Cardiac muscle cell (in vitro differentiated cells and primary cell): ENCODE measurements around the gene ZNF527. TPM values are rescaled to one million over a fixed set of nuclear protein-coding genes. Genes with fewer than 3 reads are reported as not detected.

Source experiments
- DNase-seq, 2 donors: peaks; one replicate each; pipeline versions ENCODE4 v3.0.0 to v3.0.0-alpha.2; 2010 to 2017; ENCODE audit warnings: low read depth in 1 of 2, low spot score in 1 of 2
- H3K27ac ChIP-seq: fragments of 200-600 bp; sonication (generic); 2 replicates; pipeline ENCODE4 v1.5.1; 2016
- H3K27me3 ChIP-seq: fragments of 200-600 bp; sonication (generic); 2 replicates; pipeline ENCODE4 v1.6.0; 2016; ENCODE audit warnings: control low read depth
- H3K36me3 ChIP-seq: fragments of 200-600 bp; sonication (generic); 2 replicates; pipeline ENCODE4 v1.5.1; 2016; ENCODE audit warnings: control low read depth
- H3K4me1 ChIP-seq: fragments of 200-600 bp; sonication (generic); 2 replicates; pipeline ENCODE4 v1.8.1; 2017; ENCODE audit warnings: low read depth, mild to moderate bottlenecking, mixed run types
- H3K4me3 ChIP-seq: fragments of 200-600 bp; sonication (generic); 2 replicates; pipeline ENCODE4 v1.5.1; 2016; ENCODE audit warnings: mild to moderate bottlenecking
- H3K9me3 ChIP-seq: fragments of 200-600 bp; sonication (generic); 2 replicates; pipeline ENCODE4 v1.5.1; 2017; ENCODE audit warnings: low read depth, mild to moderate bottlenecking, control low read depth
- polyA plus RNA-seq: library from polyadenylated mRNA; unstranded; fragments of >200 nt; fragmentation: Nextera tagmentation; extraction: Ambion mirVana; gene quantifications from 2 replicates; pipeline ENCODE4 v1.2.1, GENCODE V29; 2016
- total RNA-seq: library from RNA; depleted of rRNA; stranded (reverse); fragments of >200 nt; gene quantifications from 2 replicates; pipeline ENCODE4 v1.2.3, GENCODE V29; 2016
- TF ChIP-seq, protein P1 (sequence below): IDR thresholded peaks from 2 replicates; pipeline ENCODE4 v1.5.1; 2012; ENCODE audit warnings: low read depth, mild to moderate bottlenecking, low read length

ZNF527 gene
- total and polyA plus RNA-seq, 2 experiments from 2014 or later = 5.8 to 10.2 TPM

DNA sequence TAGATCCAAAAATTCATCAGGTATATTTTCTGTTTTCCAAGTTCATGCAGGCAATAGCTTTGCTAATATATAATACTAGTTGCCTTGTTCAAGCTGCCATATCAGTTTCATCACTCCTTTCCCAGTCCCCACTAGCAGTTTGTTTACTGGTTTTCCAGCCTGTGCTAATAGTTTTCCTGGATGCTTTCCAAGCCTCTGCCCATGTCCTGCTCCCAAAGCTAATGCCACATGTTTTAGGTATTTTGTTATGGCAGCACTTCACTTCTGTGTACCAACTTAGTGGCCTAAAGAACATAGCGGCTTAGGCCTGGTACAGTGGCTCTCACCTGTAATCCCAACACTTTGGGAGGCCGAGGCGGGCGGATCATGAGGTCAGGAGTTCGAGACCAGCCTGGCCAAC is 28.1 kb upstream of the ZNF527 start:
- DNase-seq = peak in 1 of 2 donors; percentile 22
- TF ChIP-seq, protein P1, sequence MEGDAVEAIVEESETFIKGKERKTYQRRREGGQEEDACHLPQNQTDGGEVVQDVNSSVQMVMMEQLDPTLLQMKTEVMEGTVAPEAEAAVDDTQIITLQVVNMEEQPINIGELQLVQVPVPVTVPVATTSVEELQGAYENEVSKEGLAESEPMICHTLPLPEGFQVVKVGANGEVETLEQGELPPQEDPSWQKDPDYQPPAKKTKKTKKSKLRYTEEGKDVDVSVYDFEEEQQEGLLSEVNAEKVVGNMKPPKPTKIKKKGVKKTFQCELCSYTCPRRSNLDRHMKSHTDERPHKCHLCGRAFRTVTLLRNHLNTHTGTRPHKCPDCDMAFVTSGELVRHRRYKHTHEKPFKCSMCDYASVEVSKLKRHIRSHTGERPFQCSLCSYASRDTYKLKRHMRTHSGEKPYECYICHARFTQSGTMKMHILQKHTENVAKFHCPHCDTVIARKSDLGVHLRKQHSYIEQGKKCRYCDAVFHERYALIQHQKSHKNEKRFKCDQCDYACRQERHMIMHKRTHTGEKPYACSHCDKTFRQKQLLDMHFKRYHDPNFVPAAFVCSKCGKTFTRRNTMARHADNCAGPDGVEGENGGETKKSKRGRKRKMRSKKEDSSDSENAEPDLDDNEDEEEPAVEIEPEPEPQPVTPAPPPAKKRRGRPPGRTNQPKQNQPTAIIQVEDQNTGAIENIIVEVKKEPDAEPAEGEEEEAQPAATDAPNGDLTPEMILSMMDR = no peak

DNA sequence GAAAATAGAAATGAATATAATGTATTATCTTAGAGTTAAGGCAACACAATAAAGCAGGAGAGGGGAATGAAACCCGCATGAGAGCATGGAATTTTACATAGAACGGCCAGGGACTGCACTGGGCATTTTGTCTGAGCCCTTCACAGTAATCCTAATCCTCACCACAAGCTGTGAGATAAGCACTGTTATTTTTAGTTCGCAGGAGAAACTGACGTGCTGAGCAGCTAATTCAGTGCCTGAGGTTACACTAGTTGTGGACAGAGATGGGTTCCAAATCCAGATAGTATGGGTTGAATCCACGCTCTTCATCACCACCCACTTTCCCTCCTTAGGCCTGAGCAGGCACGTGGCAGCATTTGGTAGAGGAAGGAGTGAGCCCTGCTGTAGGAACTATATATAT is 24.8 kb upstream of the ZNF527 start:
- no peaks in the 10 kb centered on the region for H3K9me3 ChIP-seq
- DNase-seq = peak in 1 of 2 donors; percentile 43

More for the DNA sequence above, 28.1 kb upstream of the ZNF527 start:
- no peaks in the 10 kb centered on the region for H3K27me3 ChIP-seq
- no peaks in the 10 kb centered on the region for H3K9me3 ChIP-seq
- no peak overlapping the region for H3K4me3 ChIP-seq
- H3K27ac ChIP-seq = no peak overlapping the region
- H3K4me1 ChIP-seq = peaks cover 9% of the 10 kb centered on the region
- H3K36me3 ChIP-seq = peaks cover 12% of the 10 kb centered on the region

DNA sequence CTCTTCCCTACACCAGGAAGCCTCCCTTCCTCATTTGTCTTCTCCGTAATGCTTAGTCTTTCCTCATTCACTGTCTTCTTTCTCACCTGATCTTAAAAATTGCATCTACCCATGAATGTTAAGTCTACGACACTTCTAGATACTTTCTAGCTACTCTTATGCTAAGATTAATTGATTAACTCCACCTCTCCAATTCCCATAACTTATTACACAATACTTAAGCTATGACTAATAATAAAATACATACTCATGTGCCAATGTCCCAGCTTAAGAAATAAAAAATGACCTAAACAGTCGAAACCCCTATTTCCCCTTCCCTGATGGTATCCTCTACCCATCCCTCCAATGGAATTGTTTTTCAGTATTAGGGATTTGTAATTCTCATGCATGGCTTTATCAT is 22.8 kb upstream of the ZNF527 start:
- Histone ChIP-seq H3K27me3 (no peaks in the 10 kb centered on the region), H3K27ac (no peak overlapping the region), H3K9me3 (no peaks in the 10 kb centered on the region), H3K4me3 (no peak overlapping the region), H3K36me3 (peaks cover 20% of the 10 kb centered on the region), H3K4me1 (peaks cover 9% of the 10 kb centered on the region)
- TF ChIP-seq, protein P1 = no peak
- no peak for DNase-seq

More for the DNA sequence above, 24.8 kb upstream of the ZNF527 start:
- Histone ChIP-seq H3K27me3 (no peaks in the 10 kb centered on the region), H3K27ac (peak overlapping the region; percentile 88), H3K4me1 (peaks cover 9% of the 10 kb centered on the region), H3K36me3 (peaks cover 14% of the 10 kb centered on the region), H3K4me3 (no peak overlapping the region)
- TF ChIP-seq, protein P1 = no peak

DNA sequence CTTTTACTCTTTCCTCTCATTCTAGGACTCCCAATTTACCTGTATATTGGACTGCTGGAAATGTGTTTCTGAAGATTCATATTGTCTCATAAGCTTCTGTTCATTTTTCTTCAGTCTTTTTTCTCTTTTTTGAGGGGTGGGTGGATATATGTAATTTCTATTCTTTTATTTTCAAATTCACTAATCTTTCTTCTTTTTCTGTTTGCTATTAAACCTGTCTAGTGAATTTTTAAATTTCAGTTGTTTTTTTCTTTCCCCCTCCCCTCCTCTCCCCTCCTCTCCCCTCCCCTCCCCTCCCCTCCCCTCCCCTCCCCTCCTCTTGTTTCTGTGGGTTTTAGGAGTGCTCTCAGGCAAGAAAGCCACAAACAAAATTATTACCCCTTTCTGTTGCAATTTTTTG is 16.9 kb upstream of the ZNF527 start:
- Histone ChIP-seq H3K9me3 (no peaks in the 10 kb centered on the region), H3K36me3 (peaks cover 19% of the 10 kb centered on the region), H3K4me3 (no peak overlapping the region), H3K27me3 (no peaks in the 10 kb centered on the region), H3K4me1 (no peaks in the 10 kb centered on the region), H3K27ac (no peak overlapping the region)
- no peak for DNase-seq
- TF ChIP-seq, protein P1 = no peak

- Histone ChIP-seq H3K27ac (no peak overlapping the region), H3K27me3 (no peaks in the 10 kb centered on the region), H3K4me1 (no peaks in the 10 kb centered on the region), H3K4me3 (no peak overlapping the region), H3K36me3 (peaks cover 29% of the 10 kb centered on the region), H3K9me3 (no peaks in the 10 kb centered on the region)
- TF ChIP-seq, protein P1 = no peak
- no peak for DNase-seq
These were observed 15.0 kb upstream of the ZNF527 start for GRCh38 chr19:37355901-37356300.

DNA sequence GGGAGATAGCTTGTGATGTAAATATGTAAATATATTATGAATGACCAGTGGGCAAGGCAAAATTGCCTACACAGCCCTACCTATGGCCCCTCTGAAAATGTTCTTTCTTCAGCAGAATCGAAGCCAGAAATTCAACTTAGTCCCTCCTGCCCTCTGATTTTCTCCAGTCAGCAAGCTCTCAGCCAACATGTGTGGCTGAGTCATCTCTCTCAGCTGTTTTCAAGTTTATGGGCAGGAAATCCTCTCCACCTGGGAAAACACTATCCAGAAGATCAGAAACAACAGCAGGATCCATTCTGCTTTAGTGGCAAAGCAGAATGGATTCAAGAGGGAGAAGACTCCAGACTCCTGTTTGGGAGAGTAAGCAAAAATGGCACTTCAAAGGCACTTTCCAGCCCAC is 8.9 kb upstream of the ZNF527 start:
- H3K27ac ChIP-seq = peak overlapping the region; percentile 30
- no peaks in the 10 kb centered on the region for H3K27me3 ChIP-seq
- TF ChIP-seq, protein P1 = no peak
- no peaks in the 10 kb centered on the region for H3K9me3 ChIP-seq
- DNase-seq = peak in 1 of 2 donors; percentile 16
- peaks cover 3% of the 10 kb centered on the region for H3K4me1 ChIP-seq
- peaks cover 27% of the 10 kb centered on the region for H3K36me3 ChIP-seq
- H3K4me3 ChIP-seq = no peak overlapping the region
